GM21717 (cell line): ENCODE measurements around the gene FLT3LG.

Source experiments
- ATAC-seq: cut with Tn5 transposase; IDR thresholded peaks from one replicate; pipeline ENCODE4 v1.9.1; 2021; ENCODE audit warnings: mild to moderate bottlenecking, moderate library complexity; ENCODE audit not compliant: unreplicated experiment

The FLT3LG gene

GRCh38 chr19:49473868-49474541 lies at the start of gene FLT3LG:
FLT3LG (plus strand) TSS chr19:49474215; CDS start chr19:49474640, 425 bp downstream.
- peak; percentile 48 for ATAC-seq

GRCh38 chr19:49425178-49425577 lies 48.8 kb upstream of the FLT3LG start, which contains the start of gene GFY:
GFY (plus strand) TSS chr19:49425388; CDS start chr19:49426431, 1,043 bp downstream.
- no peak for ATAC-seq

- ATAC-seq = no peak
These were observed 48.0 kb upstream of the FLT3LG start for GRCh38 chr19:49425922-49426592.

GRCh38 chr19:49427339-49427738 lies 46.7 kb upstream of the FLT3LG start:
- no peak for ATAC-seq

- ATAC-seq = no peak
These were observed 46.0 kb upstream of the FLT3LG start for GRCh38 chr19:49427855-49428546.

- ATAC-seq = no peak
These were observed 45.2 kb upstream of the FLT3LG start for GRCh38 chr19:49428547-49429451.

- no peak for ATAC-seq
These were observed 43.8 kb upstream of the FLT3LG start for GRCh38 chr19:49430172-49430677.

- ATAC-seq = no peak
These were observed 43.2 kb upstream of the FLT3LG start for GRCh38 chr19:49430678-49431329.

- no peak for ATAC-seq
These were observed 42.7 kb upstream of the FLT3LG start for GRCh38 chr19:49431330-49431749.

GRCh38 chr19:49432141-49433073 lies 41.6 kb upstream of the FLT3LG start:
- ATAC-seq = no peak

GRCh38 chr19:49433240-49433901 lies 40.6 kb upstream of the FLT3LG start:
- no peak for ATAC-seq

- ATAC-seq = no peak
These were observed 39.0 kb upstream of the FLT3LG start for GRCh38 chr19:49434907-49435583.

GRCh38 chr19:49435670-49436069 lies 38.3 kb upstream of the FLT3LG start:
- ATAC-seq = no peak

GRCh38 chr19:49436381-49437017 lies 37.5 kb upstream of the FLT3LG start:
- no peak for ATAC-seq

- no peak for ATAC-seq
These were observed 36.8 kb upstream of the FLT3LG start for GRCh38 chr19:49437231-49437630.

- ATAC-seq = no peak
These were observed 35.8 kb upstream of the FLT3LG start for GRCh38 chr19:49438261-49438660.

GRCh38 chr19:49439836-49440235 lies 34.2 kb upstream of the FLT3LG start:
- ATAC-seq = no peak
